Muscle of arm (tissue), 12 donors: ENCODE results near the gene PARD6B. TPM values are rescaled to one million over a fixed set of nuclear protein-coding genes. Genes with fewer than 3 reads are reported as not detected.
"Not testable (repeated sequence)": the region's sequence is repeated elsewhere in the genome, so short reads cannot be mapped to it uniquely, and the experiment has no call there.

Experiments
- DNase-seq: peaks from one replicate; pipeline ENCODE4 v3.0.0-alpha.2; 2013
- polyA plus RNA-seq, 12 donors: library from polyadenylated mRNA; unstranded; fragments of 120-200 nt; gene quantifications; one replicate each; pipeline ENCODE4 v1.2.1, GENCODE V29; 2013; ENCODE audit not compliant: insufficient read length in 12 of 12

PARD6B gene
- polyA plus RNA-seq, 12 donors, result 0.35 to 4.4 (median 0.66) TPM; not detected in 1

- no peak for DNase-seq
Measured at GRCh38 chr20:50797142-50797541, 65.8 kb downstream of the PARD6B start.

- DNase-seq, result no peak
Measured at GRCh38 chr20:50798650-50799049, 67.3 kb downstream of the PARD6B start.

- DNase-seq, result no peak
Measured at GRCh38 chr20:50799176-50799889, 68.0 kb downstream of the PARD6B start.

- no peak for DNase-seq
Measured at GRCh38 chr20:50799890-50800550, 68.6 kb downstream of the PARD6B start.

- DNase-seq, result not testable (repeated sequence)
Measured at GRCh38 chr20:50800986-50801746, 69.8 kb downstream of the PARD6B start.

GRCh38 chr20:50801747-50802125 is 70.4 kb downstream of the PARD6B start:
- DNase-seq, result no peak

- DNase-seq, result no peak
Measured at GRCh38 chr20:50802289-50802688, 70.9 kb downstream of the PARD6B start.

GRCh38 chr20:50804437-50805348 is 73.3 kb downstream of the PARD6B start:
- DNase-seq, result no peak

- no peak for DNase-seq
Measured at GRCh38 chr20:50805349-50805684, 73.9 kb downstream of the PARD6B start.

- no peak for DNase-seq
Measured at GRCh38 chr20:50806126-50806768, 74.9 kb downstream of the PARD6B start.

Other genes starting within 250 kb of the PARD6B start
- 10 to 100 TPM in 11 of 12 donors, not detected in 1; 16.9 to 22.1 (median 18.5) TPM for gene PTPN1, start 221.2 kb upstream of the PARD6B start, polyA plus RNA-seq
- 10 to 100 TPM in 3 of 12 donors, 1 to 10 TPM in 8, not detected in 1; 4.3 to 15.1 (median 7.7) TPM for gene RIPOR3, start 40.0 kb upstream of the PARD6B start, polyA plus RNA-seq
- 1 to 10 TPM in 11 of 12 donors, not detected in 1; 2.1 to 5.1 (median 3.4) TPM for gene BCAS4, start 63.5 kb downstream of the PARD6B start, polyA plus RNA-seq
- 100 to 1,000 TPM in 2 of 12 donors, 10 to 100 TPM in 10; 52.8 to 173 (median 63.5) TPM for gene ADNP, start 199.9 kb downstream of the PARD6B start, polyA plus RNA-seq
- 10 to 100 TPM in 11 of 12 donors, not detected in 1; 41.0 to 59.1 (median 50.0) TPM for gene DPM1, start 227.0 kb downstream of the PARD6B start, polyA plus RNA-seq
- 1 to 10 TPM in 11 of 12 donors, not detected in 1; 2.7 to 3.7 (median 2.9) TPM for gene MOCS3, start 227.2 kb downstream of the PARD6B start, polyA plus RNA-seq